HEK293 (cell line): ENCODE results near the gene TMEM234.

Source experiments
- BCL11A ChIP-seq: fragments of 450-650 bp; formaldehyde crosslinking; IDR thresholded peaks from 2 replicates; pipeline ENCODE4 v1.5.1; 2016; ENCODE audit warnings: low read depth, missing biosample characterization, missing genetic modification characterization
- GFI1B ChIP-seq: fragments of 450-650 bp; formaldehyde crosslinking; IDR thresholded peaks from 2 replicates; pipeline ENCODE4 v1.5.1; 2016; ENCODE audit warnings: missing biosample characterization, missing genetic modification characterization
- HOXC10 ChIP-seq: sonication (generic); formaldehyde crosslinking; IDR thresholded peaks from 2 replicates; pipeline ENCODE4 v1.8.1; 2023; ENCODE audit warnings: mild to moderate bottlenecking, missing genetic modification reagents
- SCRT1 ChIP-seq: fragments of 450-650 bp; formaldehyde crosslinking; IDR thresholded peaks from 2 replicates; pipeline ENCODE4 v1.5.1; 2016; ENCODE audit warnings: missing biosample characterization, missing genetic modification characterization, borderline replicate concordance
- SCRT2 ChIP-seq: fragments of 450-650 bp; formaldehyde crosslinking; IDR thresholded peaks from 2 replicates; pipeline ENCODE4 v1.5.1; 2016; ENCODE audit warnings: missing biosample characterization, missing genetic modification characterization
- WT1 ChIP-seq: fragments of 450-650 bp; formaldehyde crosslinking; IDR thresholded peaks from 2 replicates; pipeline ENCODE4 v1.5.1; 2016; ENCODE audit warnings: missing biosample characterization, missing genetic modification characterization
- ZBTB17 ChIP-seq: fragments of 450-650 bp; formaldehyde crosslinking; IDR thresholded peaks from 2 replicates; pipeline ENCODE4 v1.5.1; 2016; ENCODE audit warnings: missing biosample characterization, missing genetic modification characterization
- ZBTB44 ChIP-seq: fragments of 450-650 bp; IDR thresholded peaks from 2 replicates; pipeline ENCODE4 v1.5.1; 2018; ENCODE audit warnings: missing biosample characterization, mild to moderate bottlenecking, missing genetic modification characterization
- ZFHX2 ChIP-seq: fragments of 450-650 bp; formaldehyde crosslinking; conservative IDR thresholded peaks from 2 replicates; pipeline ENCODE4 v1.5.1; 2016; ENCODE audit warnings: missing biosample characterization, missing genetic modification characterization
- ZNF132 ChIP-seq: fragments of 450-650 bp; formaldehyde crosslinking; IDR thresholded peaks from 2 replicates; pipeline ENCODE4 v1.5.1; 2017; ENCODE audit warnings: missing biosample characterization, missing genetic modification characterization, borderline replicate concordance
- ZNF19 ChIP-seq: fragments of 450-650 bp; formaldehyde crosslinking; IDR thresholded peaks from 2 replicates; pipeline ENCODE4; 2016; ENCODE audit warnings: missing biosample characterization, missing genetic modification characterization, low read depth
- ZNF2 ChIP-seq: fragments of 450-650 bp; formaldehyde crosslinking; IDR thresholded peaks from 2 replicates; pipeline ENCODE4 v1.5.1; 2016; ENCODE audit warnings: missing biosample characterization, missing genetic modification characterization
- ZNF23 ChIP-seq: fragments of 450-650 bp; formaldehyde crosslinking; IDR thresholded peaks from 2 replicates; pipeline ENCODE4 v1.5.1; 2016; ENCODE audit warnings: missing biosample characterization, missing genetic modification characterization, borderline replicate concordance
- ZNF266 ChIP-seq: fragments of 450-650 bp; formaldehyde crosslinking; IDR thresholded peaks from 2 replicates; pipeline ENCODE4 v1.5.1; 2016; ENCODE audit warnings: missing biosample characterization, missing genetic modification characterization, low read depth
- ZNF280D ChIP-seq: fragments of 450-650 bp; formaldehyde crosslinking; IDR thresholded peaks from 2 replicates; pipeline ENCODE4 v1.5.1; 2016; ENCODE audit warnings: missing biosample characterization, missing genetic modification characterization
- ZNF37A ChIP-seq: fragments of 450-650 bp; IDR thresholded peaks from 2 replicates; pipeline ENCODE4 v1.5.1; 2018; ENCODE audit warnings: missing biosample characterization, missing genetic modification characterization
- ZNF394 ChIP-seq: fragments of 450-650 bp; formaldehyde crosslinking; IDR thresholded peaks from 2 replicates; pipeline ENCODE4 v1.5.1; 2016; ENCODE audit warnings: missing biosample characterization, missing genetic modification characterization, mild to moderate bottlenecking, moderate library complexity, borderline replicate concordance
- ZNF416 ChIP-seq: fragments of 450-650 bp; formaldehyde crosslinking; IDR thresholded peaks from 2 replicates; pipeline ENCODE4 v1.5.1; 2016; ENCODE audit warnings: missing biosample characterization, missing genetic modification characterization
- ZNF473 ChIP-seq: fragments of 450-650 bp; formaldehyde crosslinking; IDR thresholded peaks from 2 replicates; pipeline ENCODE4 v1.5.1; 2017; ENCODE audit warnings: missing biosample characterization, missing genetic modification characterization
- ZNF530 ChIP-seq: fragments of 450-650 bp; formaldehyde crosslinking; IDR thresholded peaks from 2 replicates; pipeline ENCODE4 v1.5.1; 2016; ENCODE audit warnings: low read depth, missing biosample characterization, missing genetic modification characterization
- ZNF555 ChIP-seq: fragments of 450-650 bp; formaldehyde crosslinking; conservative IDR thresholded peaks from 2 replicates; pipeline ENCODE4 v1.5.1; 2017; ENCODE audit warnings: missing biosample characterization, mild to moderate bottlenecking, missing genetic modification characterization, inconsistent platforms
- ZNF558 ChIP-seq: fragments of 450-650 bp; formaldehyde crosslinking; IDR thresholded peaks from 2 replicates; pipeline ENCODE4 v1.5.1; 2016; ENCODE audit warnings: missing biosample characterization, missing genetic modification characterization
- ZNF571 ChIP-seq: fragments of 450-650 bp; formaldehyde crosslinking; IDR thresholded peaks from 2 replicates; pipeline ENCODE4 v1.5.0; 2017; ENCODE audit warnings: missing biosample characterization, missing genetic modification characterization
- ZNF585B ChIP-seq: fragments of 450-650 bp; formaldehyde crosslinking; IDR thresholded peaks from 2 replicates; pipeline ENCODE4 v1.5.1; 2016; ENCODE audit warnings: missing biosample characterization, missing genetic modification characterization
- ZNF626 ChIP-seq: fragments of 450-650 bp; sonication (Bioruptor Pico); formaldehyde crosslinking; IDR thresholded peaks from 2 replicates; pipeline ENCODE4 v1.5.1; 2018; ENCODE audit warnings: missing biosample characterization, missing genetic modification characterization, inconsistent platforms
- ZNF629 ChIP-seq: fragments of 450-650 bp; formaldehyde crosslinking; IDR thresholded peaks from 2 replicates; pipeline ENCODE4 v1.5.1; 2017; ENCODE audit warnings: missing biosample characterization, missing genetic modification characterization
- ZNF645 ChIP-seq: fragments of 450-650 bp; formaldehyde crosslinking; IDR thresholded peaks from 2 replicates; pipeline ENCODE4; 2016; ENCODE audit warnings: missing biosample characterization, missing genetic modification characterization
- ZNF658 ChIP-seq: fragments of 450-650 bp; formaldehyde crosslinking; IDR thresholded peaks from 2 replicates; pipeline ENCODE4; 2016; ENCODE audit warnings: missing biosample characterization, missing genetic modification characterization
- ZNF707 ChIP-seq: fragments of 450-650 bp; formaldehyde crosslinking; IDR thresholded peaks from 2 replicates; pipeline ENCODE4 v1.5.1; 2016; ENCODE audit warnings: missing biosample characterization, missing genetic modification characterization
- TF ChIP-seq, protein P1 (sequence below): fragments of 450-650 bp; formaldehyde crosslinking; IDR thresholded peaks from 2 replicates; pipeline ENCODE4 v1.5.1; 2016; ENCODE audit warnings: missing biosample characterization, missing genetic modification characterization
- TF ChIP-seq, protein P2 (sequence below): fragments of 450-650 bp; formaldehyde crosslinking; IDR thresholded peaks from 2 replicates; pipeline ENCODE4 v1.5.1; 2017; ENCODE audit warnings: missing biosample characterization, missing genetic modification characterization
- TF ChIP-seq, protein P3 (sequence below): fragments of 450-650 bp; formaldehyde crosslinking; IDR thresholded peaks from 2 replicates; pipeline ENCODE4 v1.5.1; 2016; ENCODE audit warnings: missing biosample characterization, missing genetic modification characterization

Gene TMEM234

DNA sequence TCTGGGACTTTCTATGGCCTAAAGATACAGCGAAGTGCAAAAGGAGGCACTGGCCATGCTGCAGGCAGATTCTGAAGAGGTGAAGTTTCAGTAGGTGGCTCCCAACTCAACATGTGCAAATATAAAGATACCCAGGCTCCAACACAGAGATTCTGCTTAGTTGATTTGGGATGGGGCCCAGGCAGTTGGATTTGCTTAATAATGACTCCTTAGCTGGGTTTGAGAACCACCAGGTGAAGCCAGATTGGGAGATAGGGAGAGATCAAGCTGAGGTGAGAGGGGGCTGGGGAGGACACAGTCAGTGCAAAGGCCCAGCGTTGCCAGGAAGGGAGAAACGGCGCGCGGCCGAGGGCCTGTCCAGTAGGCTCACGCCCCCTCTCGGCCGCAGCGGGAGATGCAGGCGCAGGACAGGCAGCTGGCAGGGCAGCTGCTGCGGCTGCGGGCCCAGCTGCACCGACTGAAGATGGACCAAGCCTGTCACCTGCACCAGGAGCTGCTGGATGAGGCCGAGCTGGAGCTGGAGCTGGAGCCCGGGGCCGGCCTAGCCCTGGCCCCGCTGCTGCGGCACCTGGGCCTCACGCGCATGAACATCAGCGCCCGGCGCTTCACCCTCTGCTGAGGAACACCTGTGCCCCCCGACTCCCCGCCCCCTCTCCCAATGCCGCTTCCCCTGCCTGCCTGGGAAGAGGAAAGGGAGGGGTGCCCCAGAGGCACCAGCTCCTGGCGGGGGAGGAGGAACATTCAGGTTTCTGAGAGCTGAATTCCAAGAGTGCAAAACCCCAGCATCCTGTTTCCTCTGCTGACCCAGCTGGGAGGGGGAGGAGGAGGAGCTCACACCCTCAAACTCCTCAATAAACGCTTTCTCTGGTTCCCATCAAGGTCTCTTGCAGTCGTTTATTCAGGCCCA, 26.1 kb upstream of the TMEM234 start (continued):
- TF ChIP-seq HOXC10 = no peak
- TF ChIP-seq ZNF626 (tag by site-specific recombination) = no peak
- no peak for TF ChIP-seq ZNF473 (tag by site-specific recombination)
- no peak for TF ChIP-seq ZNF585B
- TF ChIP-seq, protein P1, sequence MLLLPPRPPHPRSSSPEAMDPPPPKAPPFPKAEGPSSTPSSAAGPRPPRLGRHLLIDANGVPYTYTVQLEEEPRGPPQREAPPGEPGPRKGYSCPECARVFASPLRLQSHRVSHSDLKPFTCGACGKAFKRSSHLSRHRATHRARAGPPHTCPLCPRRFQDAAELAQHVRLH = peak; percentile 79
- TF ChIP-seq, protein P2, sequence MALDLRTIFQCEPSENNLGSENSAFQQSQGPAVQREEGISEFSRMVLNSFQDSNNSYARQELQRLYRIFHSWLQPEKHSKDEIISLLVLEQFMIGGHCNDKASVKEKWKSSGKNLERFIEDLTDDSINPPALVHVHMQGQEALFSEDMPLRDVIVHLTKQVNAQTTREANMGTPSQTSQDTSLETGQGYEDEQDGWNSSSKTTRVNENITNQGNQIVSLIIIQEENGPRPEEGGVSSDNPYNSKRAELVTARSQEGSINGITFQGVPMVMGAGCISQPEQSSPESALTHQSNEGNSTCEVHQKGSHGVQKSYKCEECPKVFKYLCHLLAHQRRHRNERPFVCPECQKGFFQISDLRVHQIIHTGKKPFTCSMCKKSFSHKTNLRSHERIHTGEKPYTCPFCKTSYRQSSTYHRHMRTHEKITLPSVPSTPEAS (tag by site-specific recombination) = no peak
- TF ChIP-seq ZNF571 (tag by site-specific recombination) = no peak
- peak; percentile 62; the same call in 1 of the 2 replicates for TF ChIP-seq ZNF394 (tag by site-specific recombination)
- TF ChIP-seq ZNF280D (tag by site-specific recombination) = 0 out of 2 replicates have a peak, but pooled peaks have one; percentile 13
- TF ChIP-seq ZNF19 = no peak
- TF ChIP-seq ZNF707 = no peak
- TF ChIP-seq ZNF658 (tag by site-specific recombination) = no peak
- TF ChIP-seq SCRT2 (tag by site-specific recombination) = peak; percentile 59; the same call in 1 of the 2 replicates
- no peak for TF ChIP-seq ZNF132
- peak; percentile 6; the same call in 1 of the 2 replicates for TF ChIP-seq ZFHX2 (tag by site-specific recombination)
- TF ChIP-seq ZNF558 (tag by site-specific recombination) = no peak
- TF ChIP-seq ZNF629 = 0 out of 2 replicates have a peak, but pooled peaks have one; percentile 39
- TF ChIP-seq ZNF266 (tag by site-specific recombination) = no peak
- no peak for TF ChIP-seq ZNF416
- no peak for TF ChIP-seq ZNF645 (tag by site-specific recombination)
- TF ChIP-seq ZNF37A (tag by site-specific recombination) = no peak
- no peak for TF ChIP-seq GFI1B
- peak; percentile 80 for TF ChIP-seq ZNF2 (tag by site-specific recombination)
- peak; percentile 86 for TF ChIP-seq ZBTB17 (tag by site-specific recombination)
- 0 out of 2 replicates have a peak, but pooled peaks have one; percentile 15 for TF ChIP-seq WT1
- TF ChIP-seq ZNF555 (tag by site-specific recombination) = no peak
- TF ChIP-seq SCRT1 (tag by site-specific recombination) = no peak
- TF ChIP-seq ZNF530 (tag by site-specific recombination) = no peak
- TF ChIP-seq, protein P3, sequence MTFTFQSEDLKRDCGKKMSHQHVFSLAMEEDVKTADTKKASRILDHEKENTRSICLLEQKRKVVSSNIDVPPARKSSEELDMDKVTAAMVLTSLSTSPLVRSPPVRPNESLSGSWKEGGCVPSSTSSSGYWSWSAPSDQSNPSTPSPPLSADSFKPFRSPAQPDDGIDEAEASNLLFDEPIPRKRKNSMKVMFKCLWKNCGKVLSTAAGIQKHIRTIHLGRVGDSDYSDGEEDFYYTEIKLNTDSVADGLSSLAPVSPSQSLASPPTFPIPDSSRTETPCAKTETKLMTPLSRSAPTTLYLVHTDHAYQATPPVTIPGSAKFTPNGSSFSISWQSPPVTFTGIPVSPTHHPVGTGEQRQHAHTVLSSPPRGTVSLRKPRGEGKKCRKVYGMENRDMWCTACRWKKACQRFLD (tag by site-specific recombination) = no peak
- peak; percentile 61; the same call in 1 of the 2 replicates for TF ChIP-seq BCL11A
- TF ChIP-seq ZBTB44 (tag by site-specific recombination) = peak; percentile 92
- TF ChIP-seq ZNF23 (tag by site-specific recombination) = no peak
